SW 1271 (cell line): ENCODE data around the gene NAA38.
"Not testable (repeated sequence)": the region's sequence is repeated elsewhere in the genome, so short reads cannot be mapped to it uniquely, and the experiment has no call there.

ENCODE experiments used
- DNase-seq, 2 experiments: peaks; one replicate each; lab custom pipeline; 2025; lab: John Stamatoyannopoulos, UW

NAA38 gene

GRCh38 chr17:7824021-7824924 is 33.1 kb downstream of the NAA38 start:
- no peak for DNase-seq

DNA sequence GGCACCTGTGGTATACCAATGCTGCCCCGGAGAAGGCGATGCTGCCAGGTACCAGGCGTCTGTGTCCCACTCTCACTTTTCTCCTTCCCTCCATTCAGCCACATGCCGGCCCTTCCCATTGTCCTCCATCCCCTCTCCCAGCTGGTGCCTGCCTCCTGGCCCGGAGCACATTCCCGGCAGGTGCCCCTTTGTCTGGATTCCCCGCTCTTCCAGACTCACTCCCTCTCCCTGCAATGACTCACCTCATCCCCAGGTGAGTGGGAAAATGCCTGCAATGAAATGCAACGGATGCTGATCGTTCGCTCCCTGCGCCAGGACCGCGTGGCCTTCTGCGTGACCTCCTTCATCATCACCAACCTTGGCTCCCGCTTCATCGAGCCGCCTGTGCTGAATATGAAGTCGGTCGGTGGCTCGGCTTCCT is 33.8 kb downstream of the NAA38 start:
- DNase-seq, result no peak

GRCh38 chr17:7822126-7822525 is 35.2 kb downstream of the NAA38 start:
- DNase-seq, result no peak

DNA sequence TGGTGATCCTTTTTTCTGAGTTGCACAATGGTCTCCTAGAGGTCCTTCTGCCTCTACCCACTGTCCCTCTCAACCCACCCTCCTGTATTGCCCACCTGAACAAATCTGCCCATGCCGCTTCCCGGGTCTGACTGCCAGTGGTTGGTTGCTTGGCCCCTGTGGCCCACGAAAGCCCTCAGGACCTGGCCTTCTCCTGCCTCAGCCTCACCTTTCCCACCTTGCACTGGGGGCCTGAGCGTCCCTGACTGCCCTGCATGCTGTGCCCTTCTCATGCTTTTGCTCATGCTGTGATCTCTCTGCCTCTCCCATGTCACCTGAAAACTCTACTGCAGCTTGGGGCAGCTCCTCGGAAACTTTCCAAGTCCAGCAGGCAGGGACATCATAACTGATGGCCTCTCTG is 37.1 kb downstream of the NAA38 start:
- DNase-seq, result no peak

- DNase-seq, result no peak
Measured at GRCh38 chr17:7818746-7819645, 38.4 kb downstream of the NAA38 start.

DNA sequence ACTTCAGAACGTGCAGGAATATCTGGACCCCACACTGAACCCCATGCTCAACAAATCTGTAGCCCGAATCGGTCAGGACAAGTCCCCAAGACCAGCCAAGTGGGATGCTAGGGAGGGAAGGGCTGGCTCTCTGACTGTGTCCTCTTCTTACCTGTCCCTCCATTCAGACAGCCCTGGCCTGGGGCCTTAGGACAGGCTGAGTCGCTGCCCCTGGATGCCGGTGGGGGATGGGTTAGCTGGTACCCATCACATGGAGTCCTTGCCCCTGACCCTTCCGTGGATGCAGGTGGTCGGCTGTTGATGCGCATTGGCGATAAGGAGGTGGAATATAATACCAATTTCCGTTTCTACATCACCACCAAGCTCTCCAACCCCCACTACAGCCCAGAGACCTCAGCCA is 39.3 kb downstream of the NAA38 start:
- DNase-seq, result no peak

DNA sequence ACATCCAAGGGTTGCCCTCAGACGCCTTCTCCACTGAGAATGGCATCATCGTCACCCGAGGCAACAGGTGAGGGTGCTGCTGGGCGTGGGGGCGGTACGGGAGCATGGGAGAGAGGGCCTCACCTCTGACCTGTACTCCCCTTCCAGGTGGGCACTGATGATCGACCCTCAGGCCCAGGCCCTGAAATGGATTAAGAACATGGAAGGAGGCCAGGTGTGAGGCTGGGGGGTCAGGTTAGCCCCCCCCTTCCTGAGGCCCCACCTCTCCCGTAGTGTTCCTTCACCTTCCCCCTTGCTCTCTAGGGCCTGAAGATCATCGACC is 39.8 kb downstream of the NAA38 start:
- DNase-seq, result no peak

DNA sequence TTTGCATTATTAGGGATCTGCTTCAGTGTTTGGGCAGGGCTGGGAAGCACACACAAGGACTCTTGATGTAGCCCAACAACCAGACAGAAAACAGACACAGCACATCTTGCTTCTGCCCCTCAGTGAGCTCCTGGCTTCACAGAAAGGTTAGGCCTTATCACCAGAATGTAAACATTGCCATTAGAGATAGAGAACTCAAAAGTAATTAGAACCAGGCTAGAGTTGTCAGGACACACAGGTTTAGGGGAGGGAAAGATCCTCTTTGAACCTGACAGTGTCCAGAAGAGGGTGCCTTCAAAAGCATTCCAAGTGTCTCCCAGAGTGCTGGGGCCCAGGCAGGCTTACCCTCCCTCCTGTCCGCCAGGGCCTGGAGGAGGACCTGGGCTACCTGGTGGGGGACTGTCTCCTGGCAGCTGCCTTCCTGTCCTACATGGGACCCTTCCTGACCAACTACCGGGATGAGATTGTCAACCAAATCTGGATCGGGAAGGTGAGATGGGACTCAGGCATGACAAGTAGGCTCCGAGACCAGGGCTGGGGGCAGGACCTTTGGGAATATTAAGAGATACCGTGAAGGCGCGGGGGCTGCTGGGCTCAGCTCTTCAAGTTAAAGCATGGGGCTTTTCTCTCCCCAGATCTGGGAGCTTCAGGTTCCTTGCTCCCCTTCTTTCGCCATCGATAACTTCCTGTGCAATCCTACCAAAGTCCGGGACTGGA is 40.3 kb downstream of the NAA38 start:
- no peak for DNase-seq

DNA sequence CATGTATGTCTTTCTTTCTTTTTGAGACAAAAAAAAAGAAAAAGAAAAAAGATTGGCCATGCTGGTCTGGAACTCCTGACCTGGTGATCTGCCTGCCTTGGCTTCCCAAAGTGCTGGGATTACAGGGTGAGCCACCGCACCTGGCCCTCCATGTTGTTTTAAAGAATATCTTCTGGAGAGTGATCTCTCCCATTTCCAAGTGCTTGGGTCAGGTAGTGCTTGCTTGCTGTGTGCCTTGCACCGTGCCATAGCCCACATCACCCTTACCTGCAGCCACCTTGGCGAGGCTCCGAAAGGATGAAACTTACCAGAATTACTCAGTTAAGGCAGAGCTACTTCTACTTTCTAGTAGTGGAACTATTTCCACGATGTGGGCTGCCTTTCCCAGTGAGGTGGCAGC is 42.4 kb downstream of the NAA38 start:
- no peak for DNase-seq

DNA sequence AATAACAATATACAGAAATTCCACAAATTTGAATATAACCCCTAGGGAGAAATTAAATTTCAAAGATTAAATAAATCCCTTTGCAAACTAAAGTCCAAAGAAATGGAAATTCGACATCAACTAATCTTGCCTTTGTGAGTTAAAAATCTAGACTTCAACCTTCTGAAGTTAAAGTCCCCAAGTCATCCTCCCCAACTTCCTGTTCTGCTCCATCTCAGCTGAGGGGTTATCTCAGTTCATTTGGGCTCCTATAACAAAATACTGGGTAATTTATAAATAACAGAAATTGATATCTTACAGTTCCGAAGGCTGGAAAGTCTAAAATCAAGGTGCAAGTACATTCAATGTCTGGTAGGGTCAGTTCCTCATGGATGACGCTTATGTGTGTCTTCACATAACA is 46.1 kb downstream of the NAA38 start:
- no peak for DNase-seq

DNA sequence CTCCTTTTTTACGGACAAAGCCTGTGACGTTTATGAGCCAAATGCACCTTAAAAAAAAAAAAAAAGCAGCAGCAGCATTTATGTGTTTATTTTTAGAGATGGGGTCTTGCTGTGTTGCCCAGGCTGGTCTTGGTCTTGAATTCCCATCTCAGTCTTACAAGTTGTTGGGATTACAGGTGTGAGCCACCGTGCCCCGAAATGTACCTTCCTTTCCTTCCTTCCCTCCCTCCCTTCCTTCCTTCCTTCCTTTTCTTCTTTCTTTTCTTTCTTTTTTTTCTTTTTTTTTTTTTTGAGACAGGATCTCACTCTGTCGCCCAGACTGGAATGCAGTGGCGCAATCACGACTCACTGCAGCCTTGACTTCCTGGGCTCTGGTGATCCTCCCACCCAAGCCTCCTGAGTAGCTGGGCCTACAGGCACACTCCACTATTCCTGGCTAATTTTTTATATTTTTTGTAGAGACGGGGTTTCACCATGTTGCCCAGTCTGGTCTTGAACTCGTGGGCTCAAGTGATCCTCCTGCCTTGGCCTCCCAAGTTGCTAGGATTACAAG is 47.5 kb downstream of the NAA38 start:
- not testable (repeated sequence) for DNase-seq

DNA sequence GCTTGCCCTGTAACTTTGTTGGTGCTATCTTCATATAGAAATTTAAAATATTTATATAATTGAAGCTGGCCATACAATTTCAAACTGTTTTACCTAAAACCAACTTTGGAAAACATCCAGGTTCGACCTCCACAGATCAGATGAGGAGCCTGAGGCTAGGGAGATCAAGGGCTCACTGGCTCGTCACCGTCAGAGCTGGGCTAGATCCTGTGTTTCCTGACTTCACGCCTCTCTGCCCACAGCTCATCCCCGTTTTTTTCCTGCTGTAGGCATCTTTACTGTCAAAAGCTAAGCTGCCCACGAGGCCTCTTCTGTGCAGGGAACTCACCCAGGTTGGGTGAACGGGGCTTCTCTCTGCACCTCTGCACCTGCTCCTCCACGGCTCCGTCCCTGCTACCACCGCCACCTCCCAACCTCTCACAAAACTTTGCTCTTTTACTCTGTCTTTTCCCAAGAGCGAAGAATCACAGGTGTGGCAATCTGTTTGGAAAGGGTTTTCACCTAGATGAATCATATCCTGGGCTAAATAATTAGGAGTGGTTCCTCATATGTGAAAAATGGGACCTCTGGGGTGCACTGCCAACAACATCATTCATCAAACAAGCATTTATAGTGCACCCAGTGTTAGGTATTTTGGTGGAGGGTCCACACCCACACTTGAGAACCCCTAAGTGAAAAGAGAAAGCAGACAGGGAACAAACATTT is 48.1 kb downstream of the NAA38 start:
- DNase-seq, result no peak

- no peak for DNase-seq
Measured at GRCh38 chr17:7807206-7807605, 50.2 kb downstream of the NAA38 start.
